WI38 (cell line): ENCODE data around the gene TPK1.

Source experiments
- H3K4me3 ChIP-seq: 2 replicates; pipeline ENCODE4 v1.5.1; 2011; ENCODE audit warnings: low read depth, mild to moderate bottlenecking, control low read depth, low read length
- TF ChIP-seq, protein P1 (sequence below): IDR thresholded peaks from 2 replicates; pipeline ENCODE4 v1.5.1; 2012; ENCODE audit warnings: low read depth, mild to moderate bottlenecking, control low read depth, low read length

The TPK1 gene

GRCh38 chr7:144862612-144863319 is 26.9 kb upstream of the TPK1 start:
- no peak overlapping the region for H3K4me3 ChIP-seq
- TF ChIP-seq, protein P1, sequence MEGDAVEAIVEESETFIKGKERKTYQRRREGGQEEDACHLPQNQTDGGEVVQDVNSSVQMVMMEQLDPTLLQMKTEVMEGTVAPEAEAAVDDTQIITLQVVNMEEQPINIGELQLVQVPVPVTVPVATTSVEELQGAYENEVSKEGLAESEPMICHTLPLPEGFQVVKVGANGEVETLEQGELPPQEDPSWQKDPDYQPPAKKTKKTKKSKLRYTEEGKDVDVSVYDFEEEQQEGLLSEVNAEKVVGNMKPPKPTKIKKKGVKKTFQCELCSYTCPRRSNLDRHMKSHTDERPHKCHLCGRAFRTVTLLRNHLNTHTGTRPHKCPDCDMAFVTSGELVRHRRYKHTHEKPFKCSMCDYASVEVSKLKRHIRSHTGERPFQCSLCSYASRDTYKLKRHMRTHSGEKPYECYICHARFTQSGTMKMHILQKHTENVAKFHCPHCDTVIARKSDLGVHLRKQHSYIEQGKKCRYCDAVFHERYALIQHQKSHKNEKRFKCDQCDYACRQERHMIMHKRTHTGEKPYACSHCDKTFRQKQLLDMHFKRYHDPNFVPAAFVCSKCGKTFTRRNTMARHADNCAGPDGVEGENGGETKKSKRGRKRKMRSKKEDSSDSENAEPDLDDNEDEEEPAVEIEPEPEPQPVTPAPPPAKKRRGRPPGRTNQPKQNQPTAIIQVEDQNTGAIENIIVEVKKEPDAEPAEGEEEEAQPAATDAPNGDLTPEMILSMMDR, result no peak

- TF ChIP-seq, protein P1, result no peak
- no peak overlapping the region for H3K4me3 ChIP-seq
Observed at GRCh38 chr7:144859739-144860138, 23.9 kb upstream of the TPK1 start.

GRCh38 chr7:144857463-144857862 is 21.6 kb upstream of the TPK1 start:
- no peak overlapping the region for H3K4me3 ChIP-seq

GRCh38 chr7:144854839-144855424 is 19.1 kb upstream of the TPK1 start:
- TF ChIP-seq, protein P1, result no peak
- no peak overlapping the region for H3K4me3 ChIP-seq

More at GRCh38 chr7:144857463-144857862, 21.6 kb upstream of the TPK1 start:
- TF ChIP-seq, protein P1, result no peak

- H3K4me3 ChIP-seq, result no peak overlapping the region
Observed at GRCh38 chr7:144853542-144853941, 17.7 kb upstream of the TPK1 start.

DNA sequence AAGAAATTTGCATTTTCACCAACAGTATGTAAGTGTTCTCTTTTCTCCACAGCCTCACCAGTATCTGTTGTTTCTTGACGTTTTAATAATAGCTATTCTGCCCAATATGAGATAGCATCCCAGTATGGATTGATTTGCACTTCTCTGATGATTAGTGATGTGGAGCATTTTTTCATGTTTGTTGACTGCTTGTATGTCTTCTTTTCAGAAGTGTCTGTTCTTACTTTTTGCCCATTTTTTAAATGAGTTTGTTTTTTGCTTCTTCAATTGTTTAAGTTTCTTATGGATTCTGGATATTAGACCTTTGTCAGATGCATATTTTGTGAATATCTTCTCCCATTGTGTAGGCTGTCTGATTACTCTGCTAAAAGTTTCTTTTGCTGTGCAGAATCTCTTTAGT is 12.2 kb upstream of the TPK1 start:
- no peak overlapping the region for H3K4me3 ChIP-seq
- TF ChIP-seq, protein P1, result no peak

More at GRCh38 chr7:144853542-144853941, 17.7 kb upstream of the TPK1 start:
- TF ChIP-seq, protein P1, result no peak

GRCh38 chr7:144842377-144842851 is 6.6 kb upstream of the TPK1 start:
- TF ChIP-seq, protein P1, result no peak
- H3K4me3 ChIP-seq, result no peak overlapping the region
